ENCODE measurements around the gene KIF3B. TPM values are rescaled to one million over a fixed set of nuclear protein-coding genes. Genes with fewer than 3 reads are reported as not detected.
"Not testable (repeated sequence)": the region's sequence is repeated elsewhere in the genome, so short reads cannot be mapped to it uniquely, and the experiment has no call there.

Gene KIF3B
- total RNA-seq, 1 experiment from 2014 or later: 31.5 TPM

- no peak for TF ChIP-seq CTCF (IDR thresholded peaks at IDR 0.05 in 2 of 3, conservative IDR thresholded peaks at IDR 0.05 in 1 of 3; ENCODE audit: borderline replicate concordance in 1 of 3, insufficient read depth in 1 of 3, low read depth in 2 of 3, low read length in 2 of 3)
- no peak for TF ChIP-seq EZH2 (IDR thresholded peaks at IDR 0.05)
- TF ChIP-seq EZH2phosphoT487 (IDR thresholded peaks at IDR 0.05; ENCODE audit: borderline replicate concordance): no peak
- no peak for TF ChIP-seq CEBPB (IDR thresholded peaks at IDR 0.05; ENCODE audit: low read depth)
- TF ChIP-seq RAD21 (IDR thresholded peaks at IDR 0.05; ENCODE audit: low read depth): no peak
- no peak for TF ChIP-seq ZNF274 (IDR thresholded peaks at IDR 0.05; ENCODE audit: low read depth, low read length)
Measured at GRCh38 chr20:32370897-32371296, 93.4 kb downstream of the KIF3B start (continued).

GRCh38 chr20:32378461-32378860, 101.0 kb downstream of the KIF3B start:
- Histone ChIP-seq H3K27ac (ENCODE audit: low read depth, low read length) (no peak overlapping the region), H3K4me2 (ENCODE audit: low read length) (no peak overlapping the region), H3K9me2 (ENCODE audit: insufficient read depth) (no peaks in the 10 kb centered on the region), H3K36me3 (ENCODE audit: control insufficient read depth in 1 of 2, insufficient read depth in 2 of 2, low read length in 2 of 2) (peaks cover 0 to 4% of the 10 kb centered on the region in 2 experiments; a peak in 1 of 4 replicates), H3K4me3 (replicated peaks in 1 of 2; ENCODE audit: low read depth in 1 of 2, low read length in 2 of 2) (no peak overlapping the region), H2AFZ (ENCODE audit: low read depth, low read length, poor library complexity, severe bottlenecking) (no peak overlapping the region), H4K20me1 (ENCODE audit: insufficient read depth) (no peaks in the 10 kb centered on the region), H3K27me3 (ENCODE audit: insufficient read depth, low read length) (no peaks in the 10 kb centered on the region), H3K9me3 (ENCODE audit: control insufficient read depth in 1 of 2, insufficient read depth in 1 of 2, low read depth in 1 of 2, low read length in 2 of 2) (no peaks in the 10 kb centered on the region), H3K9ac (ENCODE audit: low read length) (no peak overlapping the region), H3K79me2 (ENCODE audit: insufficient read depth, low read length) (peaks cover 53% of the 10 kb centered on the region), H3K4me1 (ENCODE audit: control insufficient read depth in 1 of 2, insufficient read depth in 2 of 2, low read length in 2 of 2) (no peaks in the 10 kb centered on the region)
- DNase-seq (ENCODE audit: low read depth, low spot score) (no peak), ATAC-seq (no peak)
- intact Hi-C loops (cut with micrococcal nuclease): no loop called here
- BruUV-seq (replicated peaks): no TSS peak
- ChIA-PET POLR2A (no interaction called here), CTCF (no interaction called here), RAD21 (ENCODE audit: low non-redundant PET in 1 of 2, low total read pairs in 2 of 2, uncharacterized antibody in 2 of 2, unreplicated experiment in 2 of 2) (no interaction called here)
- TF ChIP-seq ZFX (IDR thresholded peaks at IDR 0.05): no peak

GRCh38 chr20:32380037-32380436, 102.6 kb downstream of the KIF3B start:
- peaks cover 61% of the 10 kb centered on the region for H3K79me2 ChIP-seq (ENCODE audit: insufficient read depth, low read length)
- not testable (repeated sequence) for H3K36me3 ChIP-seq (ENCODE audit: control insufficient read depth in 1 of 2, insufficient read depth in 2 of 2, low read length in 2 of 2)

More at GRCh38 chr20:32380037-32380436, 102.6 kb downstream of the KIF3B start:
- H3K9ac ChIP-seq (ENCODE audit: low read length); H4K20me1 ChIP-seq (ENCODE audit: insufficient read depth); H3K4me2 ChIP-seq (ENCODE audit: low read length); intact Hi-C loops (cut with micrococcal nuclease); H3K27me3 ChIP-seq (ENCODE audit: insufficient read depth, low read length); H2AFZ ChIP-seq (ENCODE audit: low read depth, low read length, poor library complexity, severe bottlenecking); H3K9me2 ChIP-seq (ENCODE audit: insufficient read depth); POLR2A ChIA-PET; DNase-seq (ENCODE audit: low read depth, low spot score); H3K9me3 ChIP-seq (ENCODE audit: control insufficient read depth in 1 of 2, insufficient read depth in 1 of 2, low read depth in 1 of 2, low read length in 2 of 2); BruUV-seq (replicated peaks); H3K4me1 ChIP-seq (ENCODE audit: control insufficient read depth in 1 of 2, insufficient read depth in 2 of 2, low read length in 2 of 2); H3K27ac ChIP-seq (ENCODE audit: low read depth, low read length); RAD21 ChIA-PET (ENCODE audit: low non-redundant PET in 1 of 2, low total read pairs in 2 of 2, uncharacterized antibody in 2 of 2, unreplicated experiment in 2 of 2); ATAC-seq; CTCF ChIA-PET; H3K4me3 ChIP-seq (replicated peaks in 1 of 2; ENCODE audit: low read depth in 1 of 2, low read length in 2 of 2): not testable (repeated sequence)
- TF ChIP-seq CEBPB (IDR thresholded peaks at IDR 0.05; ENCODE audit: low read depth): peak; percentile 36; the same call in 1 of the 2 replicates

Data from HCT116 (cell line).